ENCODE results near the gene RANBP17. TPM values are rescaled to one million over a fixed set of nuclear protein-coding genes. Genes with fewer than 3 reads are reported as not detected.

The RANBP17 gene
- total and polyA plus RNA-seq, 3 experiments from 2014 or later = not detected

- Mint-ChIP-seq H3K9me3 (peaks cover 0 to 3% (median 0%) of the 10 kb centered on the region in 5 donors), H3K27me3 (peaks cover 0 to 23% of the 10 kb centered on the region in 2 donors), H3K4me3 (no peak overlapping the region), H3K27ac (no peak overlapping the region), H3K4me1 (peaks cover 12 to 16% (median 15%) of the 10 kb centered on the region in 3 donors), H3K36me3 (peaks cover 0 to 1% (median 0%) of the 10 kb centered on the region in 3 donors)
- CTCF ChIA-PET = no interaction called here
- H3K4me1 ChIP-seq (ENCODE audit: insufficient read depth, low read length) = peaks cover 10% of the 10 kb centered on the region
- DNase-seq = no peak
- H3K27me3 ChIP-seq (ENCODE audit: insufficient read depth, low read length, poor library complexity, severe bottlenecking) = no peaks in the 10 kb centered on the region
- H3K4me3 ChIP-seq (ENCODE audit: low read length) = no peak overlapping the region
- H3K36me3 ChIP-seq (ENCODE audit: insufficient read depth, low read length) = no peaks in the 10 kb centered on the region
- POLR2A ChIA-PET = no interaction called here
- no peaks in the 10 kb centered on the region for H3K9me3 ChIP-seq (ENCODE audit: low read length)
- no peak overlapping the region for H3K27ac ChIP-seq (ENCODE audit: low read depth, low read length)
These were observed 407.1 kb downstream of the RANBP17 start for GRCh38 chr5:171268700-171269620.

- no peak overlapping the region for H3K27ac Mint-ChIP-seq
- H3K4me3 ChIP-seq (ENCODE audit: low read length) = no peak overlapping the region
- H3K36me3 ChIP-seq (ENCODE audit: insufficient read depth, low read length) = no peaks in the 10 kb centered on the region
- ChIA-PET CTCF (no interaction called here), POLR2A (no interaction called here)
- H3K27ac ChIP-seq (ENCODE audit: low read depth, low read length) = no peak overlapping the region
- peaks cover 2 to 23% of the 10 kb centered on the region in 2 donors for H3K27me3 Mint-ChIP-seq
- peaks cover 7% of the 10 kb centered on the region for H3K4me1 ChIP-seq (ENCODE audit: insufficient read depth, low read length)
- no peaks in the 10 kb centered on the region for H3K27me3 ChIP-seq (ENCODE audit: insufficient read depth, low read length, poor library complexity, severe bottlenecking)
- no peak for DNase-seq
- H3K9me3 Mint-ChIP-seq = peaks cover 0 to 3% (median 0%) of the 10 kb centered on the region in 5 donors
- H3K4me1 Mint-ChIP-seq = peaks cover 4 to 9% (median 7%) of the 10 kb centered on the region in 3 donors
- peaks cover 0 to 1% (median 0%) of the 10 kb centered on the region in 3 donors for H3K36me3 Mint-ChIP-seq
- H3K4me3 Mint-ChIP-seq = no peak overlapping the region
- no peaks in the 10 kb centered on the region for H3K9me3 ChIP-seq (ENCODE audit: low read length)
These were observed 407.9 kb downstream of the RANBP17 start for GRCh38 chr5:171269717-171270116.

GRCh38 chr5:171270136-171270535 lies 408.3 kb downstream of the RANBP17 start:
- H3K36me3 Mint-ChIP-seq = peaks cover 0 to 1% (median 0%) of the 10 kb centered on the region in 3 donors
- ChIA-PET CTCF (no interaction called here), POLR2A (no interaction called here)

GRCh38 chr5:171271798-171272197 lies 410.0 kb downstream of the RANBP17 start:
- no peaks in the 10 kb centered on the region for H3K36me3 ChIP-seq (ENCODE audit: insufficient read depth, low read length)

More at GRCh38 chr5:171270136-171270535, 408.3 kb downstream of the RANBP17 start:
- Mint-ChIP-seq H3K4me1 (peaks cover under 1 to 4% (median 3%) of the 10 kb centered on the region in 3 donors), H3K27me3 (peaks cover 4 to 23% of the 10 kb centered on the region in 2 donors), H3K27ac (no peak overlapping the region), H3K9me3 (peaks cover 0 to 3% (median 0%) of the 10 kb centered on the region in 5 donors), H3K4me3 (no peak overlapping the region)
- no peaks in the 10 kb centered on the region for H3K36me3 ChIP-seq (ENCODE audit: insufficient read depth, low read length)
- H3K4me3 ChIP-seq (ENCODE audit: low read length) = no peak overlapping the region
- no peak for DNase-seq
- no peaks in the 10 kb centered on the region for H3K9me3 ChIP-seq (ENCODE audit: low read length)
- no peak overlapping the region for H3K27ac ChIP-seq (ENCODE audit: low read depth, low read length)
- peaks cover 3% of the 10 kb centered on the region for H3K4me1 ChIP-seq (ENCODE audit: insufficient read depth, low read length)
- H3K27me3 ChIP-seq (ENCODE audit: insufficient read depth, low read length, poor library complexity, severe bottlenecking) = no peaks in the 10 kb centered on the region

GRCh38 chr5:171272996-171273970 lies 411.5 kb downstream of the RANBP17 start:
- H3K4me1 Mint-ChIP-seq = no peaks in the 10 kb centered on the region
- no peaks in the 10 kb centered on the region for H3K27me3 ChIP-seq (ENCODE audit: insufficient read depth, low read length, poor library complexity, severe bottlenecking)
- peaks cover 0 to 3% (median 0%) of the 10 kb centered on the region in 5 donors for H3K9me3 Mint-ChIP-seq
- no peak overlapping the region for H3K4me3 Mint-ChIP-seq
- H3K36me3 Mint-ChIP-seq = peaks cover 0 to 1% (median 0%) of the 10 kb centered on the region in 3 donors
- POLR2A ChIA-PET = no interaction called here
- H3K36me3 ChIP-seq (ENCODE audit: insufficient read depth, low read length) = no peaks in the 10 kb centered on the region
- H3K4me3 ChIP-seq (ENCODE audit: low read length) = no peak overlapping the region
- DNase-seq = no peak
- peaks cover 4 to 23% of the 10 kb centered on the region in 2 donors for H3K27me3 Mint-ChIP-seq
- H3K27ac Mint-ChIP-seq = no peak overlapping the region
- no peaks in the 10 kb centered on the region for H3K9me3 ChIP-seq (ENCODE audit: low read length)
- CTCF ChIA-PET = no interaction called here
- no peak overlapping the region for H3K27ac ChIP-seq (ENCODE audit: low read depth, low read length)
- no peaks in the 10 kb centered on the region for H3K4me1 ChIP-seq (ENCODE audit: insufficient read depth, low read length)

More at GRCh38 chr5:171271798-171272197, 410.0 kb downstream of the RANBP17 start:
- Mint-ChIP-seq H3K36me3 (peaks cover 0 to 1% (median 0%) of the 10 kb centered on the region in 3 donors), H3K4me1 (no peaks in the 10 kb centered on the region), H3K27me3 (peaks cover 4 to 23% of the 10 kb centered on the region in 2 donors), H3K4me3 (no peak overlapping the region), H3K9me3 (peaks cover 0 to 3% (median 0%) of the 10 kb centered on the region in 5 donors), H3K27ac (no peak overlapping the region)
- Histone ChIP-seq H3K9me3 (ENCODE audit: low read length) (no peaks in the 10 kb centered on the region), H3K27me3 (ENCODE audit: insufficient read depth, low read length, poor library complexity, severe bottlenecking) (no peaks in the 10 kb centered on the region), H3K4me1 (ENCODE audit: insufficient read depth, low read length) (no peaks in the 10 kb centered on the region), H3K27ac (ENCODE audit: low read depth, low read length) (no peak overlapping the region), H3K4me3 (ENCODE audit: low read length) (no peak overlapping the region)
- CTCF ChIA-PET = no interaction called here
- no peak for DNase-seq
- POLR2A ChIA-PET = no interaction called here

- H3K4me1 Mint-ChIP-seq = no peaks in the 10 kb centered on the region
- H3K4me1 ChIP-seq (ENCODE audit: insufficient read depth, low read length) = no peaks in the 10 kb centered on the region
- no peaks in the 10 kb centered on the region for H3K27me3 ChIP-seq (ENCODE audit: insufficient read depth, low read length, poor library complexity, severe bottlenecking)
- no peak for DNase-seq
- H3K4me3 Mint-ChIP-seq = no peak overlapping the region
- no peak overlapping the region for H3K27ac ChIP-seq (ENCODE audit: low read depth, low read length)
- CTCF ChIA-PET = no interaction called here
- no peaks in the 10 kb centered on the region for H3K36me3 ChIP-seq (ENCODE audit: insufficient read depth, low read length)
- H3K27me3 Mint-ChIP-seq = peaks cover 4 to 32% of the 10 kb centered on the region in 2 donors
- no peak overlapping the region for H3K4me3 ChIP-seq (ENCODE audit: low read length)
- POLR2A ChIA-PET = no interaction called here
- no peaks in the 10 kb centered on the region for H3K9me3 ChIP-seq (ENCODE audit: low read length)
- H3K9me3 Mint-ChIP-seq = peaks cover 0 to 3% (median 0%) of the 10 kb centered on the region in 5 donors
- H3K36me3 Mint-ChIP-seq = peaks cover 0 to 1% (median 0%) of the 10 kb centered on the region in 3 donors
- H3K27ac Mint-ChIP-seq = peak overlapping the region in 1 of 8 donors; percentile 7
These were observed 414.2 kb downstream of the RANBP17 start for GRCh38 chr5:171275841-171276544.

GRCh38 chr5:171283753-171284152 lies 421.9 kb downstream of the RANBP17 start:
- H3K4me3 Mint-ChIP-seq = no peak overlapping the region
- Histone ChIP-seq H3K4me1 (ENCODE audit: insufficient read depth, low read length) (no peaks in the 10 kb centered on the region), H3K27ac (ENCODE audit: low read depth, low read length) (no peak overlapping the region), H3K4me3 (ENCODE audit: low read length) (no peak overlapping the region), H3K36me3 (ENCODE audit: insufficient read depth, low read length) (no peaks in the 10 kb centered on the region), H3K27me3 (ENCODE audit: insufficient read depth, low read length, poor library complexity, severe bottlenecking) (no peaks in the 10 kb centered on the region), H3K9me3 (ENCODE audit: low read length) (no peaks in the 10 kb centered on the region)
- H3K36me3 Mint-ChIP-seq = no peaks in the 10 kb centered on the region
- peak overlapping the region in 1 of 8 donors; percentile 44 for H3K27ac Mint-ChIP-seq
- no peaks in the 10 kb centered on the region for H3K9me3 Mint-ChIP-seq
- CTCF ChIA-PET = no interaction called here
- peaks cover 8 to 30% of the 10 kb centered on the region in 2 donors for H3K27me3 Mint-ChIP-seq
- no peaks in the 10 kb centered on the region for H3K4me1 Mint-ChIP-seq
- no peak for DNase-seq
- POLR2A ChIA-PET = no interaction called here

Data from CD8-positive, alpha-beta memory T cell (primary cell).